DND-41 (cell line): Measurements from ENCODE around the gene ZNF688.

Source experiments
- ATAC-seq: fragments of 200-7000 bp; cut with Tn5 transposase; 3 replicates; pipeline ENCODE4 v1.9.1; 2021; ENCODE audit warnings: low read depth; ENCODE audit not compliant: insufficient read depth
- DNase-seq: peaks from one replicate; pipeline ENCODE4 v3.0.0-alpha.2; 2020
- H2AFZ ChIP-seq: 2 replicates; pipeline ENCODE4 v1.6.0; 2012; ENCODE audit warnings: low read depth, low read length
- H3K27ac ChIP-seq: 2 replicates; pipeline ENCODE4 v1.5.1; 2012; ENCODE audit warnings: low read length, inconsistent platforms
- H3K27me3 ChIP-seq: fragments of 200-600 bp; sonication (generic); 2 replicates; pipeline ENCODE4 v1.6.0; 2012; ENCODE audit warnings: low read length, mild to moderate bottlenecking, inconsistent platforms; ENCODE audit not compliant: insufficient read depth, poor library complexity
- H3K36me3 ChIP-seq: 2 replicates; pipeline ENCODE4 v1.5.1; 2012; ENCODE audit warnings: low read length, inconsistent platforms; ENCODE audit not compliant: insufficient read depth
- H3K4me1 ChIP-seq: 2 replicates; pipeline ENCODE4 v1.5.1; 2012; ENCODE audit warnings: mild to moderate bottlenecking, low read length; ENCODE audit not compliant: insufficient read depth
- H3K4me2 ChIP-seq: 2 replicates; pipeline ENCODE4 v1.6.0; 2012; ENCODE audit warnings: mild to moderate bottlenecking, moderate library complexity, low read length, inconsistent platforms; ENCODE audit not compliant: insufficient read depth
- H3K4me3 ChIP-seq, 2 experiments: fragments of 200-600 bp in 1 of 2; shearing (Covaris generic) in 1 of 2; 2 replicates each; pipeline ENCODE4 v1.5.1; 2012 to 2016; ENCODE audit warnings: inconsistent platforms in 2 of 2, low read length in 2 of 2, mild to moderate bottlenecking in 2 of 2, low read depth in 1 of 2, moderate library complexity in 1 of 2
- H3K79me2 ChIP-seq: 2 replicates; pipeline ENCODE4 v1.6.0; 2012; ENCODE audit warnings: low read length, inconsistent platforms; ENCODE audit not compliant: insufficient read depth
- H3K9ac ChIP-seq: 2 replicates; pipeline ENCODE4 v1.6.0; 2012; ENCODE audit warnings: low read depth, mild to moderate bottlenecking, inconsistent platforms, low read length, moderate library complexity
- H3K9me3 ChIP-seq: 2 replicates; pipeline ENCODE4 v1.5.1; 2012; ENCODE audit warnings: low read length, moderate library complexity, mild to moderate bottlenecking, inconsistent platforms; ENCODE audit not compliant: insufficient read depth, severe bottlenecking
- H4K20me1 ChIP-seq: 2 replicates; pipeline ENCODE4 v1.6.0; 2012; ENCODE audit warnings: low read length; ENCODE audit not compliant: insufficient read depth
- EZH2 ChIP-seq: IDR thresholded peaks from 3 replicates; pipeline ENCODE4 v1.6.1; 2012; ENCODE audit warnings: borderline replicate concordance, low read depth, mild to moderate bottlenecking, moderate library complexity, low read length, inconsistent platforms; ENCODE audit not compliant: severe bottlenecking
- TF ChIP-seq, protein P1 (sequence below): IDR thresholded peaks from 2 replicates; pipeline ENCODE4 v1.5.1; 2012; ENCODE audit warnings: borderline replicate concordance, low read length, moderate library complexity, mild to moderate bottlenecking; ENCODE audit not compliant: poor library complexity, severe bottlenecking; ENCODE audit errors: extremely low read depth

ZNF688 gene

DNA sequence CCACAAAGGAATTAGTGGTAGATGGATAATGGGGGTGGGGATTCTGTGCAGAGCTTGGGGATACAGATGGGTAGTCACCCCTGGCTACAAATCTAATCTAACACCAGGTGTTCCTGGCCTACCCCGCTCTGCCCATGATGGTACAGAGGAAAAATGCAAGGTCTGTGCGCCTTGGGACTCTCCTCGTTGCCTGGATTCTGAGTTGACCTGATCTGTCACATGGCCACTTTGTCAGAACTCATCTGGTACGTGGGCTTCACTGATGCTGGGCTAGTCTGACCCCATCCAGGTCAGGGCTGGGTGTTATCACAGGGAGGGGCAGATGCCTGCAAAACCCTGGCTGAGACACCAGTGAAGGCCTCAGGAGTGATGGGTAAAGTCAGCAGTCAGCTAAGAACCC lies 18.6 kb downstream of the ZNF688 start:
- Histone ChIP-seq H3K9ac (no peak overlapping the region), H3K27me3 (no peaks in the 10 kb centered on the region), H2AFZ (no peak overlapping the region), H3K79me2 (peaks cover 51% of the 10 kb centered on the region), H3K4me1 (peaks cover 45% of the 10 kb centered on the region), H3K4me2 (no peak overlapping the region), H3K4me3 (no peak overlapping the region), H3K27ac (peak overlapping the region; percentile 4; the same call in 1 of the 2 replicates), H3K36me3 (peaks cover 40% of the 10 kb centered on the region), H4K20me1 (peaks cover 10% of the 10 kb centered on the region; the same call in 1 of the 2 replicates), H3K9me3 (no peaks in the 10 kb centered on the region)
- DNase-seq (no peak), ATAC-seq (no peak)
- TF ChIP-seq, protein P1, sequence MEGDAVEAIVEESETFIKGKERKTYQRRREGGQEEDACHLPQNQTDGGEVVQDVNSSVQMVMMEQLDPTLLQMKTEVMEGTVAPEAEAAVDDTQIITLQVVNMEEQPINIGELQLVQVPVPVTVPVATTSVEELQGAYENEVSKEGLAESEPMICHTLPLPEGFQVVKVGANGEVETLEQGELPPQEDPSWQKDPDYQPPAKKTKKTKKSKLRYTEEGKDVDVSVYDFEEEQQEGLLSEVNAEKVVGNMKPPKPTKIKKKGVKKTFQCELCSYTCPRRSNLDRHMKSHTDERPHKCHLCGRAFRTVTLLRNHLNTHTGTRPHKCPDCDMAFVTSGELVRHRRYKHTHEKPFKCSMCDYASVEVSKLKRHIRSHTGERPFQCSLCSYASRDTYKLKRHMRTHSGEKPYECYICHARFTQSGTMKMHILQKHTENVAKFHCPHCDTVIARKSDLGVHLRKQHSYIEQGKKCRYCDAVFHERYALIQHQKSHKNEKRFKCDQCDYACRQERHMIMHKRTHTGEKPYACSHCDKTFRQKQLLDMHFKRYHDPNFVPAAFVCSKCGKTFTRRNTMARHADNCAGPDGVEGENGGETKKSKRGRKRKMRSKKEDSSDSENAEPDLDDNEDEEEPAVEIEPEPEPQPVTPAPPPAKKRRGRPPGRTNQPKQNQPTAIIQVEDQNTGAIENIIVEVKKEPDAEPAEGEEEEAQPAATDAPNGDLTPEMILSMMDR, result no peak
- TF ChIP-seq EZH2, result no peak

DNA sequence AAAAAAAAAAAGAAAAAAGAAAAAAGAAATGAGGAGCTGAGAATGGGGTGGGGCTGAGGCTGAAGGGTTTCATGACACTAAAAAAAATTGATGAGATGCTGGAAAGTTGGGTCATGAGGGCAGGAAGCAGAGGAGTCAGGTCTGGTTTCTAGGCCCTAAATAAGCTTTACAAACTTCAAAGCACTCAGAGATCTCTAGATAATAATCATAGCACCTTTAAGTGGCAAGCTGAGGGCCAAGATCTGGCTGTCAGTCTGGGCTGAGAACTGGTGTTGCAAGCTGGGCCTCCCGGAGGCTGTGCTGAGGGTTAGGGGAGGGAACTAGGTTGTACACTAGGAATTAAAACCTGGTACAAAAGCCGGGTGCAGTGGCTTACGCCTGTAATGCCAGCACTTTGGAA lies 19.7 kb downstream of the ZNF688 start:
- Histone ChIP-seq H4K20me1 (peaks cover 10% of the 10 kb centered on the region; the same call in 1 of the 2 replicates), H3K79me2 (peaks cover 40% of the 10 kb centered on the region), H3K9ac (no peak overlapping the region), H3K9me3 (no peaks in the 10 kb centered on the region), H3K4me1 (peaks cover 37% of the 10 kb centered on the region), H3K27ac (no peak overlapping the region), H3K27me3 (no peaks in the 10 kb centered on the region), H3K4me3 (no peak overlapping the region), H3K36me3 (peaks cover 40% of the 10 kb centered on the region), H2AFZ (no peak overlapping the region), H3K4me2 (no peak overlapping the region)
- ATAC-seq (peak; percentile 80), DNase-seq (peak; percentile 70)
- no peak for TF ChIP-seq EZH2
- TF ChIP-seq, protein P1, result no peak

DNA sequence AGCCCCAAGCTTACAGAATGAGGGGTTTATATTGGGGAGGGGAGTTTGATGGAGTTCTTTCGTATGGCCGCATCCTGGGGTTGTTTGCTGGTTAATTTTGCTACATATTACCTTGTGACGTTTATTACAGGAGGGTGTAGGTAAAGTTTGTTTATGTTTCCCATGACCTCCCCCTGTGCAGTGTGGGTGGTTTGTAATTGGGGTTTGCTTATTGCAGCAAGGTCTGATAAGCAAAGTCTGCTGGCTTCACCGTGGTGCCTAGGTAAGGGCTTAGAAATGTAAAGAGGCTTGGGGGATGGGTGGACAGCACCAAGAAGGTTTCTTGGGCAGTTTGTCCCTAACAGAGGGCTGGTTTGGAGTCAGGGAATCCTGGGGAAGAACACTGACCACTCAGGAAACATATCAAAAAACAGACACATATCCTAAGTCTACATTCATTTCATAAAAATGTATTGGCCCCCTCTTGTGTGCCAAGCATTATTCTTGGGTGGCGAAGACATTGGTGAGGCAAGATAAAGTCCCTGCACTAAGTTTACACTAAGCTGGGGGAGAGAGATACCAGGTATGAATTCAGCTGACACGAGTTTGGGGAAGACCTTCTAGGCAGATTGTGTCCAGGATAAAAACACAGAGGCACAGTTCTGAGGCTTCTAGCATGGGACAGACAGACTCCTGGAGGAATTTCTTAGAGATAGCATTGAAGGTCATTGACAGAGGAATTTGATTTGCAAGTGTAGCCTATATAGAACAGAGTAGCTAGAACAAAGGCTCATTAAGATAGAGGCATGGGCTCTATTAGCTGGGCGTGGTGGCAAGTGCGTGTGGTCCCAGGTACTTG lies 22.9 kb downstream of the ZNF688 start:
- Histone ChIP-seq H3K4me2 (no peak overlapping the region), H4K20me1 (peaks cover 1% of the 10 kb centered on the region; the same call in 1 of the 2 replicates), H3K9ac (no peak overlapping the region), H3K27ac (no peak overlapping the region), H3K4me3 (no peak overlapping the region), H3K27me3 (no peaks in the 10 kb centered on the region), H3K9me3 (no peaks in the 10 kb centered on the region), H3K79me2 (peaks cover 13% of the 10 kb centered on the region), H3K4me1 (peaks cover 19% of the 10 kb centered on the region), H2AFZ (no peak overlapping the region), H3K36me3 (peaks cover 12% of the 10 kb centered on the region)
- ATAC-seq, result no peak
- no peak for DNase-seq
- no peak for TF ChIP-seq EZH2
- TF ChIP-seq, protein P1, result no peak
